Endothelial cell of umbilical vein (primary cell): ENCODE data around the gene DLL4. TPM values are rescaled to one million over a fixed set of nuclear protein-coding genes. Genes with fewer than 3 reads are reported as not detected.

Experiments used
- BruUV-seq: library from RNA; stranded (reverse); fragments of 400-500 nt; replicated peaks from 2 replicates; lab custom pipeline; 2021; lab: Mats Ljungman, UMichigan
- CTCF ChIA-PET: fragments of 300-600, 350-600 bp; sonication (Branson Sonifier 250); formaldehyde crosslinking; loops from one replicate; lab custom pipeline; 2021; ENCODE audit warnings: antibody characterized with exemption, inconsistent platforms; lab: Charles Lee
- POLR2A ChIA-PET: fragments of 300-600, 350-600 bp; sonication (Branson Sonifier 250); formaldehyde crosslinking; loops from one replicate; lab custom pipeline; 2021; ENCODE audit warnings: antibody characterized with exemption, inconsistent platforms; lab: Charles Lee
- DNase-seq: peaks from one replicate; pipeline ENCODE4 v3.0.0-alpha.2; 2011; ENCODE audit warnings: low read depth, low spot score
- FAIRE-seq: peaks from 2 replicates; lab custom pipeline; 2011; peaks lifted over from hg19 to GRCh38; lab: Jason Lieb, UNC
- H2AFZ ChIP-seq: 2 replicates; pipeline ENCODE4 v1.6.0; 2012; ENCODE audit warnings: low read depth, low read length, control low read depth, inconsistent platforms
- H3K27ac ChIP-seq: 2 replicates; pipeline ENCODE4 v1.5.1; 2011; ENCODE audit warnings: low read depth, mild to moderate bottlenecking, control low read depth, low read length, moderate library complexity; ENCODE audit not compliant: insufficient read depth
- H3K27me3 ChIP-seq, 2 experiments: 2 replicates each; pipeline versions ENCODE4 v1.6.0 to v1.6.1; 2011; ENCODE audit warnings: low read length in 2 of 2, mixed read lengths in 1 of 2; ENCODE audit not compliant: control insufficient read depth in 2 of 2, insufficient read depth in 2 of 2
- H3K36me3 ChIP-seq, 2 experiments: 2 replicates in 1 of 2; 3 replicates in 1 of 2; pipeline ENCODE4 v1.5.1; 2011; ENCODE audit warnings: low read length in 2 of 2, mild to moderate bottlenecking in 1 of 2, moderate library complexity in 1 of 2; ENCODE audit not compliant: control insufficient read depth in 2 of 2, insufficient read depth in 2 of 2; ENCODE audit errors: extremely low read depth in 1 of 2
- H3K4me1 ChIP-seq: 3 replicates; pipeline ENCODE4 v1.5.1; 2011; ENCODE audit warnings: mild to moderate bottlenecking, low read length; ENCODE audit not compliant: control insufficient read depth, insufficient read depth; ENCODE audit errors: extremely low read depth
- H3K4me2 ChIP-seq: 2 replicates; pipeline ENCODE4 v1.6.1; 2011; ENCODE audit warnings: low read length, control low read depth, mixed read lengths; ENCODE audit not compliant: insufficient read depth
- H3K4me3 ChIP-seq, 3 experiments: fragments of 200-600 bp in 1 of 3; sonication (generic), shearing (Covaris generic) in 1 of 3; replicated peaks in 1 of 3; 2 replicates each; pipeline ENCODE4 v1.5.1; 2011 to 2016; ENCODE audit warnings: control low read depth in 3 of 3, low read length in 3 of 3, mild to moderate bottlenecking in 2 of 3, inconsistent platforms in 1 of 3, low read depth in 1 of 3, moderate library complexity in 1 of 3; ENCODE audit not compliant: insufficient read depth in 1 of 3
- H3K79me2 ChIP-seq: 2 replicates; pipeline ENCODE4 v1.6.0; 2012; ENCODE audit warnings: low read length, inconsistent platforms; ENCODE audit not compliant: control insufficient read depth, insufficient read depth
- H3K9ac ChIP-seq: replicated peaks from 2 replicates; pipeline ENCODE3; 2011; ENCODE audit warnings: low read length, control low read depth; ENCODE audit not compliant: insufficient read depth; ENCODE audit errors: extremely low read depth
- H3K9me1 ChIP-seq: replicated peaks from 3 replicates; pipeline ENCODE4 v1.6.0; 2011; ENCODE audit warnings: mild to moderate bottlenecking, low read length; ENCODE audit not compliant: control insufficient read depth, insufficient read depth; ENCODE audit errors: extremely low read depth
- H3K9me3 ChIP-seq: replicated peaks from 2 replicates; pipeline ENCODE4 v1.5.1; 2012; ENCODE audit warnings: low read length, inconsistent platforms; ENCODE audit not compliant: control insufficient read depth, insufficient read depth
- H4K20me1 ChIP-seq: replicated peaks from 2 replicates; pipeline ENCODE3; 2011; ENCODE audit warnings: mild to moderate bottlenecking, low read length; ENCODE audit not compliant: control insufficient read depth, insufficient read depth; ENCODE audit errors: extremely low read depth
- EZH2 ChIP-seq: IDR thresholded peaks from 2 replicates; pipeline ENCODE4 v1.6.1; 2012; ENCODE audit warnings: borderline replicate concordance, low read depth, mild to moderate bottlenecking, moderate library complexity, low read length, inconsistent platforms; ENCODE audit not compliant: severe bottlenecking
- FOS ChIP-seq: IDR thresholded peaks from 2 replicates; pipeline ENCODE4 v1.6.1; 2011; ENCODE audit warnings: mild to moderate bottlenecking, low read length, moderate library complexity, borderline replicate concordance; ENCODE audit not compliant: insufficient read depth
- GATA2 ChIP-seq: IDR thresholded peaks from 2 replicates; pipeline ENCODE4 v1.7.0; 2011; ENCODE audit warnings: low read depth, mild to moderate bottlenecking, moderate library complexity, mixed read lengths, low read length; ENCODE audit not compliant: insufficient read length, insufficient read depth
- JUN ChIP-seq: IDR thresholded peaks from 2 replicates; pipeline ENCODE4 v1.6.1; 2011; ENCODE audit warnings: borderline replicate concordance, low read depth; ENCODE audit not compliant: insufficient read length, insufficient read depth
- MYC ChIP-seq: IDR thresholded peaks from one replicate; pipeline ENCODE4 v1.6.1; 2011; ENCODE audit warnings: mild to moderate bottlenecking, low read depth, low read length
- POLR2A ChIP-seq: IDR thresholded peaks from 2 replicates; pipeline ENCODE4 v1.6.1; 2012; ENCODE audit warnings: low read depth, mild to moderate bottlenecking, control low read depth, low read length
- POLR2AphosphoS5 ChIP-seq: IDR thresholded peaks from 2 replicates; pipeline ENCODE4 v1.6.1; 2012; ENCODE audit warnings: low read depth, mild to moderate bottlenecking, control low read depth, low read length, moderate library complexity; ENCODE audit not compliant: insufficient read depth
- dilution Hi-C: fragments of 300-500 bp; cut with MboI; formaldehyde crosslinking; loops from one replicate; pipeline ENCODE4 v1.15.0; 2019; ENCODE audit warnings: low sequenced_read_pairs; ENCODE audit not compliant: extremely low pct_ligation_motif_present
- intact Hi-C: fragments of 100-400 bp; cut with micrococcal nuclease; formaldehyde crosslinking; loops from one replicate; pipeline ENCODE4 v1.10.0; 2022
- polyA plus RNA-seq, 4 experiments: library from polyadenylated mRNA; depleted of rRNA in 3 of 4; stranded (reverse) in 3 of 4; unstranded in 1 of 4; fragments of >200 nt; gene quantifications; 2 replicates each; pipeline versions ENCODE4 v1.2.1 to v1.2.3, GENCODE V29; 2011 to 2012; ENCODE audit warnings: missing spikeins in 1 of 4
- total RNA-seq: library from RNA; stranded (reverse); gene quantifications from 2 replicates; pipeline ENCODE4 v1.2.3, GENCODE V29; 2021
- TF ChIP-seq, protein P1 (sequence below): IDR thresholded peaks from 2 replicates; pipeline ENCODE4 v1.6.1; 2011; ENCODE audit not compliant: insufficient read depth, insufficient read length
- TF ChIP-seq, protein P2 (sequence below), 2 donors: IDR thresholded peaks; 1 replicate in 1 of 2; 2 replicates in 1 of 2; pipeline ENCODE4 v1.5.1; 2011; ENCODE audit warnings: low read length in 2 of 2, mild to moderate bottlenecking in 2 of 2, moderate library complexity in 2 of 2, control low read depth in 1 of 2, inconsistent platforms in 1 of 2, low read depth in 1 of 2; ENCODE audit not compliant: insufficient read depth in 1 of 2; ENCODE audit errors: extremely low read depth in 1 of 2

The DLL4 gene
- total and polyA plus RNA-seq, 2 donors (not counting 3 experiments of a cell fraction or from before 2014, with no cell fraction given): 55.2 to 57.8 TPM

- DNase-seq: no peak
- H3K27ac ChIP-seq: no peak overlapping the region
- no peaks in the 10 kb centered on the region for H3K79me2 ChIP-seq
- no peak overlapping the region for H3K4me2 ChIP-seq
- H2AFZ ChIP-seq: no peak overlapping the region
- TF ChIP-seq FOS (no peak), POLR2A (no peak), JUN (no peak), POLR2AphosphoS5 (no peak), EZH2 (no peak), MYC (no peak), GATA2 (no peak)
- TF ChIP-seq, protein P1, sequence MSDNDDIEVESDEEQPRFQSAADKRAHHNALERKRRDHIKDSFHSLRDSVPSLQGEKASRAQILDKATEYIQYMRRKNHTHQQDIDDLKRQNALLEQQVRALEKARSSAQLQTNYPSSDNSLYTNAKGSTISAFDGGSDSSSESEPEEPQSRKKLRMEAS: no peak
- TF ChIP-seq, protein P2, sequence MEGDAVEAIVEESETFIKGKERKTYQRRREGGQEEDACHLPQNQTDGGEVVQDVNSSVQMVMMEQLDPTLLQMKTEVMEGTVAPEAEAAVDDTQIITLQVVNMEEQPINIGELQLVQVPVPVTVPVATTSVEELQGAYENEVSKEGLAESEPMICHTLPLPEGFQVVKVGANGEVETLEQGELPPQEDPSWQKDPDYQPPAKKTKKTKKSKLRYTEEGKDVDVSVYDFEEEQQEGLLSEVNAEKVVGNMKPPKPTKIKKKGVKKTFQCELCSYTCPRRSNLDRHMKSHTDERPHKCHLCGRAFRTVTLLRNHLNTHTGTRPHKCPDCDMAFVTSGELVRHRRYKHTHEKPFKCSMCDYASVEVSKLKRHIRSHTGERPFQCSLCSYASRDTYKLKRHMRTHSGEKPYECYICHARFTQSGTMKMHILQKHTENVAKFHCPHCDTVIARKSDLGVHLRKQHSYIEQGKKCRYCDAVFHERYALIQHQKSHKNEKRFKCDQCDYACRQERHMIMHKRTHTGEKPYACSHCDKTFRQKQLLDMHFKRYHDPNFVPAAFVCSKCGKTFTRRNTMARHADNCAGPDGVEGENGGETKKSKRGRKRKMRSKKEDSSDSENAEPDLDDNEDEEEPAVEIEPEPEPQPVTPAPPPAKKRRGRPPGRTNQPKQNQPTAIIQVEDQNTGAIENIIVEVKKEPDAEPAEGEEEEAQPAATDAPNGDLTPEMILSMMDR (IDR thresholded peaks at IDR 0.05; ENCODE audit: extremely low read depth in 1 of 2, insufficient read depth in 1 of 2, low read depth in 1 of 2, low read length in 2 of 2): no peak
- no peaks in the 10 kb centered on the region for H3K9me1 ChIP-seq
- H3K36me3 ChIP-seq: peaks cover 0 to 2% of the 10 kb centered on the region in 2 experiments
- H3K4me1 ChIP-seq: no peaks in the 10 kb centered on the region
- POLR2A ChIA-PET: no interaction called here
- no peak overlapping the region for H3K4me3 ChIP-seq
- no peaks in the 10 kb centered on the region for H3K9me3 ChIP-seq
- FAIRE-seq: no peak
- H4K20me1 ChIP-seq: no peaks in the 10 kb centered on the region
- BruUV-seq: no TSS peak
- CTCF ChIA-PET: interaction anchor here (1.1 kb wide), 1 partner anchor 14 kb away, joined by 3 read pairs; no protein-coding TSS in a partner anchor
- no peaks in the 10 kb centered on the region for H3K27me3 ChIP-seq
- intact Hi-C loops: no loop called here
- H3K9ac ChIP-seq: no peak overlapping the region
- dilution Hi-C loops: no loop called here
Measured at GRCh38 chr15:40960151-40960885, 31.2 kb downstream of the DLL4 start.
